Neural progenitor cell (in vitro differentiated cells): ENCODE results near the gene SARDH. TPM values are rescaled to one million over a fixed set of nuclear protein-coding genes. Genes with fewer than 3 reads are reported as not detected.

ENCODE experiments used
- DNase-seq: peaks from one replicate; pipeline ENCODE4 v3.0.0-alpha.2; 2016; ENCODE audit warnings: low spot score
- H2AFZ ChIP-seq: fragments of 200-600 bp; sonication (generic); replicated peaks from 2 replicates; pipeline ENCODE4 v1.6.1; 2016; ENCODE audit warnings: antibody characterized with exemption
- H3F3A ChIP-seq: fragments of 200-600 bp; sonication (generic); 2 replicates; pipeline ENCODE4 v1.6.1; 2016; ENCODE audit warnings: antibody characterized with exemption, low read depth
- H3K27ac ChIP-seq: fragments of 200-600 bp; sonication (generic); 2 replicates; pipeline ENCODE4 v1.5.1; 2016; ENCODE audit warnings: mild to moderate bottlenecking
- H3K27me3 ChIP-seq: fragments of 200-600 bp; sonication (generic); 2 replicates; pipeline ENCODE4 v1.6.1; 2016; ENCODE audit warnings: mild to moderate bottlenecking, moderate library complexity
- H3K36me3 ChIP-seq: fragments of 200-600 bp; sonication (generic); 2 replicates; pipeline ENCODE4 v1.5.1; 2016
- H3K4me1 ChIP-seq: fragments of 200-600 bp; sonication (generic); 2 replicates; pipeline ENCODE4 v1.6.1; 2016; ENCODE audit warnings: mixed run types
- H3K4me2 ChIP-seq: fragments of 200-600 bp; sonication (generic); 2 replicates; pipeline ENCODE4 v1.6.1; 2016
- H3K4me3 ChIP-seq: fragments of 200-600 bp; sonication (generic); 2 replicates; pipeline ENCODE4 v1.5.1; 2016
- H3K79me2 ChIP-seq: fragments of 200-600 bp; sonication (generic); 2 replicates; pipeline ENCODE4 v1.6.1; 2016; ENCODE audit warnings: low read depth
- H3K9ac ChIP-seq: fragments of 200-600 bp; sonication (generic); 2 replicates; pipeline ENCODE4 v1.6.1; 2016
- H3K9me3 ChIP-seq: fragments of 200-600 bp; sonication (generic); 2 replicates; pipeline ENCODE4 v1.5.1; 2016; ENCODE audit warnings: low read depth
- H4K20me1 ChIP-seq: fragments of 200-600 bp; sonication (generic); 2 replicates; pipeline ENCODE4 v1.6.1; 2016; ENCODE audit warnings: low read depth
- H3K27ac Mint-ChIP-seq: 3 replicates; pipeline ENCODE4 v1.8.0; 2021; ENCODE audit warnings: mixed read lengths
- H3K27me3 Mint-ChIP-seq: 2 replicates; pipeline ENCODE4 v1.8.0; 2022; ENCODE audit warnings: low read depth, mild to moderate bottlenecking, inconsistent platforms, moderate library complexity, mixed read lengths; ENCODE audit not compliant: insufficient read depth
- H3K36me3 Mint-ChIP-seq: 3 replicates; pipeline ENCODE4 v1.8.0; 2021; ENCODE audit warnings: mixed read lengths
- H3K4me1 Mint-ChIP-seq: 3 replicates; pipeline ENCODE4 v1.8.0; 2021; ENCODE audit warnings: mixed read lengths
- H3K4me3 Mint-ChIP-seq: 3 replicates; pipeline ENCODE4 v1.8.0; 2021; ENCODE audit warnings: mild to moderate bottlenecking, moderate library complexity, mixed read lengths
- H3K9me3 Mint-ChIP-seq: 3 replicates; pipeline ENCODE4 v1.8.0; 2020; ENCODE audit warnings: mixed read lengths
- EZH2 ChIP-seq: fragments of 200-600 bp; sonication (generic); IDR thresholded peaks from 2 replicates; pipeline ENCODE4 v1.6.1; 2017; ENCODE audit warnings: antibody characterized with exemption, mild to moderate bottlenecking, moderate library complexity
- EZH2phosphoT487 ChIP-seq: fragments of 200-600 bp; sonication (generic); IDR thresholded peaks from 2 replicates; pipeline ENCODE4 v1.6.1; 2017; ENCODE audit warnings: antibody characterized with exemption
- total RNA-seq: library from RNA; depleted of rRNA; stranded (reverse); fragments of >200 nt; gene quantifications from 2 replicates; pipeline ENCODE4 v1.2.3, GENCODE V29; 2015; ENCODE audit warnings: low replicate concordance
- TF ChIP-seq, protein P1 (sequence below): fragments of 200-600 bp; sonication (generic); IDR thresholded peaks from 2 replicates; pipeline ENCODE4 v1.5.1; 2017; ENCODE audit warnings: antibody characterized with exemption, mild to moderate bottlenecking

SARDH gene
- total RNA-seq, 1 donor from 2014 or later, result 3.9 TPM

DNA sequence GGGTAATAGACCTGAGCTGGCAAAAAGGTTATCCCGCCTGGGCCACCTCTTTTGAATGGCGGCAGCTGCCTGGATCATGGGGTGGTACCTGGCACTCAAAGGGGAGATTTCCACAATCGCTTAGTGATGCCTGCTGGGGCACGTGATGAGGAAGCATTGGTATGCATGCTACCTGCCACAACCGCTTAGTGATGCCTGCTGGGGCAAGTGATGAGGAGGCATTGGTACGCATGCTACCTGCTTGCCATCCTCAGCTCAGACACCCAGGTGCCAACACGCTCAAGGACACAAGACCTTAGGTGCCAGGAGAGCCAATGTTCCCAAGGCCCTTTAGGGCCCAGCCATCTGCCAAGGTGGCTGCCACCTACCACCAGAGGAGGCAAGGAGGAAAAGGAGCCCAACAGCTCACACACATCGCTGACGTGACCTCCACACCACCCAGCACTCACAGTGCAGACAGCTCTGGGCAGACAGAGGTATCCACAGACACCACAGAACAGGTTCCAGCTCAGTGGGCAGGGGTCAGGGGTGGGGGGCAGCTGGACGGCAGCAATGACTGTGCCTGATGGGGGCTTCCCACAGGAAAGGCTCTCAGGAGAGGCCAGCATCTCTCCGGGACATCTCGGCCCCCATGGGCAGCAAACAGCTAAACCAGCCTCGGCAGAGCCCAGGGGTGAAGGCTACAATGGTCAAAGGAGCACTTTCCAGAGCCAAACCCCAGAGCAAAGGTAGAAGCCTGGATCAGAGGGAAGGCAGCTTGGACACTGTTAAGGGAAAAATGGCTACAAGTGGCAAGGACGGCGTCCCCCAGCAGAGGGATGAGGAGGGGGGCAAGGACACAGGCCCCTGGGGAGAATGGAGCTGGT is 43.0 kb upstream of the SARDH start:
- no peaks in the 10 kb centered on the region for H3K36me3 ChIP-seq
- H3F3A ChIP-seq, result no peaks in the 10 kb centered on the region
- no peak overlapping the region for H3K27ac ChIP-seq
- no peak overlapping the region for H3K9ac ChIP-seq
- H3K79me2 ChIP-seq, result no peaks in the 10 kb centered on the region
- peaks cover 5% of the 10 kb centered on the region for H3K36me3 Mint-ChIP-seq
- no peak overlapping the region for H2AFZ ChIP-seq
- H3K27me3 Mint-ChIP-seq, result peaks cover 5% of the 10 kb centered on the region
- no peaks in the 10 kb centered on the region for H3K9me3 ChIP-seq
- no peaks in the 10 kb centered on the region for H3K4me1 ChIP-seq
- no peak overlapping the region for H3K4me3 ChIP-seq
- no peaks in the 10 kb centered on the region for H3K27me3 ChIP-seq
- TF ChIP-seq EZH2 (no peak), EZH2phosphoT487 (no peak)
- TF ChIP-seq, protein P1, sequence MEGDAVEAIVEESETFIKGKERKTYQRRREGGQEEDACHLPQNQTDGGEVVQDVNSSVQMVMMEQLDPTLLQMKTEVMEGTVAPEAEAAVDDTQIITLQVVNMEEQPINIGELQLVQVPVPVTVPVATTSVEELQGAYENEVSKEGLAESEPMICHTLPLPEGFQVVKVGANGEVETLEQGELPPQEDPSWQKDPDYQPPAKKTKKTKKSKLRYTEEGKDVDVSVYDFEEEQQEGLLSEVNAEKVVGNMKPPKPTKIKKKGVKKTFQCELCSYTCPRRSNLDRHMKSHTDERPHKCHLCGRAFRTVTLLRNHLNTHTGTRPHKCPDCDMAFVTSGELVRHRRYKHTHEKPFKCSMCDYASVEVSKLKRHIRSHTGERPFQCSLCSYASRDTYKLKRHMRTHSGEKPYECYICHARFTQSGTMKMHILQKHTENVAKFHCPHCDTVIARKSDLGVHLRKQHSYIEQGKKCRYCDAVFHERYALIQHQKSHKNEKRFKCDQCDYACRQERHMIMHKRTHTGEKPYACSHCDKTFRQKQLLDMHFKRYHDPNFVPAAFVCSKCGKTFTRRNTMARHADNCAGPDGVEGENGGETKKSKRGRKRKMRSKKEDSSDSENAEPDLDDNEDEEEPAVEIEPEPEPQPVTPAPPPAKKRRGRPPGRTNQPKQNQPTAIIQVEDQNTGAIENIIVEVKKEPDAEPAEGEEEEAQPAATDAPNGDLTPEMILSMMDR, result no peak
- H3K27ac Mint-ChIP-seq, result no peak overlapping the region
- H3K4me1 Mint-ChIP-seq, result no peaks in the 10 kb centered on the region
- peaks cover 7% of the 10 kb centered on the region for H4K20me1 ChIP-seq
- H3K4me2 ChIP-seq, result no peak overlapping the region
- H3K9me3 Mint-ChIP-seq, result no peaks in the 10 kb centered on the region
- DNase-seq, result no peak
- H3K4me3 Mint-ChIP-seq, result no peak overlapping the region

DNA sequence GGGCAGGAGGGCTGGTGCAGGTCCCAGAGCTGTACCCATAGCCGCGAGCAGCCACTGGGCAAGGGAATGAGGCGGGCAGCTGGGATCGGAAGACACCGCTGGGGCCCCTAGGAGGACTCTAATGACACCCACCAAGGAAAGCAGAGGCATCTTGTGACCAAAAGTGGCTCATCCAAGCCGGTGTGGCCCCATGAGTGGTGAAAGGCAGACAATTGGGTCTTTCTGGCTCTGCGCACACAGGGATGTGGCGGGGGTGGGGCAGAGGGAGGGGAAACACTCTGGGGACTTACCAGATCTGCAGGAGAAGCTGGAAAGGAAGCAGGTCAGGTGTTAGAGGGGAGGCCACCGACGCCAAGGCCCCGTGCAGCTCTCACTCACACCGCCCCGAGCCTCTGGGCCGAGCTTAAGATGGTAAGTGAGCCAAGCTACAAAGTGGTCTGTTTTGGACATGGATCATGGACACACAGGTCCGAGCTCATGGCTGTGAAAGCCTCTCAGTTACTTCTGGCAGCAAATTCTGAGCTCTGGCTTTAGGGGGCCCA is 42.3 kb upstream of the SARDH start:
- Histone ChIP-seq H4K20me1 (peaks cover 7% of the 10 kb centered on the region), H3K4me2 (no peak overlapping the region), H3K9me3 (no peaks in the 10 kb centered on the region), H3K27ac (no peak overlapping the region), H3K27me3 (no peaks in the 10 kb centered on the region), H3K36me3 (no peaks in the 10 kb centered on the region), H3K79me2 (no peaks in the 10 kb centered on the region), H3K4me3 (no peak overlapping the region), H2AFZ (no peak overlapping the region), H3F3A (no peaks in the 10 kb centered on the region), H3K9ac (no peak overlapping the region), H3K4me1 (no peaks in the 10 kb centered on the region)
- Mint-ChIP-seq H3K36me3 (peaks cover 1% of the 10 kb centered on the region), H3K4me1 (no peaks in the 10 kb centered on the region), H3K27ac (no peak overlapping the region), H3K4me3 (no peak overlapping the region), H3K27me3 (peaks cover 5% of the 10 kb centered on the region), H3K9me3 (no peaks in the 10 kb centered on the region)
- no peak for TF ChIP-seq EZH2
- TF ChIP-seq EZH2phosphoT487, result no peak
- TF ChIP-seq, protein P1, result no peak
- no peak for DNase-seq

DNA sequence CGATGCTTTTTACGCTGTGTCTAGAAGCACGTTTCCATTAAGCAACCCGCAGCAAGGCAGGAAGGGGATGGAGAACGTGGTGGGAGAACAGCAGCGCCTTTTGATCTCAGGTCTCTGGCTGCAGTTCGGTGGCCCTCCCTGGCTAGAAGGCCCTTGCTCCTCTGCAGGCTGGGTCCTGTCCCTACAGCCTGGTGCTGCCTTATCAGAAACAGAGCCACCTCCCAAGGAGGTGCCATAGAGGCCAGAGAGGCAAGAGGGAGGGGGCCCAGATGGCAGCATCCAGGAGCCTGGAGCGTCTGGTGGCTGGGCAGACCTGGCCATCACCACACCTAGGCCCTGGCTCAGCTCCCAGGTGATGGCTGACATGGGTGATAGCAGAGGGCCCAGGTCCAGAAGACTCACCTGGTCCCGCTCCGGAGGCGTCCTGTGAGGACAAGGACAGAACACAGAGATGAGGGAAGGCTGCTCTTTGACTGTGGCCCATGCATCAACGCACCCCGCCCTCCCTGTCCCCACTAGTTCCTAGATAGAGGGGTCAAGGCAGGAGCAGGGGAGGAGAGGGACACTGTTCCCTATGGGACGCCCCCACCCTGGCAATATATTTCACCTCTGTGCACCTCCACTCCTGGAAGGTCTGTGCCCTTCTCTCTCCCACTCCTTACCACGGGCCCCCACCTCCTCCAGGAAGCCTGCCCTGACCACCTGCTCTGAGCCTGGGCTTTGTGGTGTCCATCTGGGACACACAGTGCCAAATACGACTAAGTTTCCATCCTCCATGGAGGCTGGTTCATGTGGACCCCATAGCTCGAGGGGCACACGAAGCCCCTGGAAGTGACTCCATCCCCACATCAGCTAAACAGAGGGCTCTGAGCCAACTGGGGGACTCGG is 41.6 kb upstream of the SARDH start:
- Histone ChIP-seq H2AFZ (no peak overlapping the region), H3K9me3 (no peaks in the 10 kb centered on the region), H3K4me3 (no peak overlapping the region), H4K20me1 (peaks cover 7% of the 10 kb centered on the region), H3K27me3 (no peaks in the 10 kb centered on the region), H3F3A (no peaks in the 10 kb centered on the region), H3K79me2 (no peaks in the 10 kb centered on the region), H3K27ac (no peak overlapping the region), H3K9ac (no peak overlapping the region), H3K4me2 (no peak overlapping the region), H3K36me3 (no peaks in the 10 kb centered on the region), H3K4me1 (no peaks in the 10 kb centered on the region)
- Mint-ChIP-seq H3K27me3 (peaks cover 5% of the 10 kb centered on the region), H3K4me1 (no peaks in the 10 kb centered on the region), H3K4me3 (no peak overlapping the region), H3K9me3 (no peaks in the 10 kb centered on the region), H3K27ac (no peak overlapping the region), H3K36me3 (peaks cover 1% of the 10 kb centered on the region)
- TF ChIP-seq EZH2 (no peak), EZH2phosphoT487 (no peak)
- TF ChIP-seq, protein P1, result no peak
- no peak for DNase-seq
